T-helper 2 cell treated with Interferon-gamma antibody and Interleukin-4, amounts not matched to agents 5 μg/mL and 100 μg/mL, for 36 hours (primary cell): ENCODE measurements around the gene DMP1.
"Not testable (repeated sequence)": the region's sequence is repeated elsewhere in the genome, so short reads cannot be mapped to it uniquely, and the experiment has no call there.

Source experiments
- DNase-seq: peaks from one replicate; pipeline ENCODE4 v3.0.0; 2021; ENCODE audit warnings: low spot score
- H3K27ac Mint-ChIP-seq: one replicate; pipeline ENCODE4 v1.8.0; 2021; ENCODE audit warnings: mild to moderate bottlenecking, mixed read lengths
- H3K27me3 Mint-ChIP-seq: one replicate; pipeline ENCODE4 v1.8.0; 2021; ENCODE audit warnings: low read depth, mixed read lengths
- H3K36me3 Mint-ChIP-seq: one replicate; pipeline ENCODE4 v1.8.0; 2021; ENCODE audit warnings: low read depth, mixed read lengths
- H3K4me1 Mint-ChIP-seq: one replicate; pipeline ENCODE4 v1.8.0; 2021; ENCODE audit warnings: low read depth, mixed read lengths
- H3K4me3 Mint-ChIP-seq: one replicate; pipeline ENCODE4 v1.8.0; 2022; ENCODE audit warnings: mild to moderate bottlenecking, moderate library complexity, mixed read lengths
- H3K9me3 Mint-ChIP-seq: one replicate; pipeline ENCODE4 v1.8.0; 2021; ENCODE audit warnings: mixed read lengths

The DMP1 gene

DNA sequence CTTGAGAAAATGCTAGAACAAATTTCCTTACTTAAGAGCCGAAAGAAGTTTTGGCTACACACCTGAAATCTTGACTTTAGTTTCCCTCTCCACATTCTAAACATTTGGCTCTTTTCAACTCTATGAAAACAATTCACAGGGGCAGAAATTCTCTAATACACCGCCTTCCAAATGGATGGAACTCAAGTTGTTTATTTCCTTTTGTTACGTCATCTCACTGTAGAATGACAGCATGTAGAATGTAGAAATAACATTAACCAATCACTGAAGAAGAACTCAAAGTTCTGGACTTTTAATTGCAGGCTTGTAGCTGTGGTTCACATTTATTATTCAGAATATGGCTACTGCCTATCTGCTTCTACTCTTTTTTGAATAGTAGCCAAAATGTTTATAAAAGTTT is 1.9 kb downstream of the DMP1 start:
- H3K36me3 Mint-ChIP-seq = no peaks in the 10 kb centered on the region
- H3K9me3 Mint-ChIP-seq = no peaks in the 10 kb centered on the region
- no peak overlapping the region for H3K27ac Mint-ChIP-seq
- peaks cover 7% of the 10 kb centered on the region for H3K27me3 Mint-ChIP-seq
- no peak for DNase-seq
- no peaks in the 10 kb centered on the region for H3K4me1 Mint-ChIP-seq
- no peak overlapping the region for H3K4me3 Mint-ChIP-seq

DNA sequence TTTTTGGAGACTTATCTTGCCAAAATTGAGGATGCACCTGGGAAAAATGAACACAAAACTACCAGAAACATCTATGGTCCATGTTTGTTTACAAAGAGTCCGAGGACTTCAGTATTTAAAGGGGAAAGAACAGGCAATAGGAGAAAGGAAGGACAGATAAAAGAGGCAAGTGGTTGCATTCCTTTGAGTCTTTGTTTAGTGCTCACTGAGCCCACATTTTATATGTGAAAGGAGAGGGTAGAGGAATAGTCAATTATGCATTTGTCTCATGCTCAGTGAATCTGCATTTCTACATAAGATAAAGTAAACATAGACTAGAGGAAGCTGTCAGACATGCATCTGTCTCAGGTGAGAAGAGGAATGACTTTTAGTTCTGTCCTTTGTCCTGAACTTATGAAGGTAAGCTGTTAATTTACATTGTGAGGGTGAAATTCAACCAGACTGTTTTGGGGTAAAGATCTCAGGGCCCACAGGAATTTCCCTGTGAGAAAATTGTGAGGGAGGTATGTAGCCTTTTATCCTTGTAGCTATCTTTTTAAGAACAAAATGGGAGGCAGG is 4.5 kb downstream of the DMP1 start:
- H3K27ac Mint-ChIP-seq = no peak overlapping the region
- no peaks in the 10 kb centered on the region for H3K4me1 Mint-ChIP-seq

GRCh38 chr4:87657525-87657924 is 7.4 kb downstream of the DMP1 start:
- no peak overlapping the region for H3K27ac Mint-ChIP-seq
- no peaks in the 10 kb centered on the region for H3K9me3 Mint-ChIP-seq
- no peaks in the 10 kb centered on the region for H3K36me3 Mint-ChIP-seq
- H3K4me1 Mint-ChIP-seq = no peaks in the 10 kb centered on the region
- H3K4me3 Mint-ChIP-seq = no peak overlapping the region
- H3K27me3 Mint-ChIP-seq = peaks cover 4% of the 10 kb centered on the region
- DNase-seq = no peak

More for the DNA sequence above, 4.5 kb downstream of the DMP1 start:
- Mint-ChIP-seq H3K4me3 (no peak overlapping the region), H3K27me3 (peaks cover 8% of the 10 kb centered on the region), H3K9me3 (no peaks in the 10 kb centered on the region), H3K36me3 (no peaks in the 10 kb centered on the region)
- DNase-seq = no peak

- Mint-ChIP-seq H3K4me3 (no peak overlapping the region), H3K4me1 (no peaks in the 10 kb centered on the region), H3K36me3 (no peaks in the 10 kb centered on the region), H3K9me3 (no peaks in the 10 kb centered on the region), H3K27ac (no peak overlapping the region), H3K27me3 (peaks cover 4% of the 10 kb centered on the region)
- no peak for DNase-seq
These were observed 9.3 kb downstream of the DMP1 start for GRCh38 chr4:87659247-87659931.

DNA sequence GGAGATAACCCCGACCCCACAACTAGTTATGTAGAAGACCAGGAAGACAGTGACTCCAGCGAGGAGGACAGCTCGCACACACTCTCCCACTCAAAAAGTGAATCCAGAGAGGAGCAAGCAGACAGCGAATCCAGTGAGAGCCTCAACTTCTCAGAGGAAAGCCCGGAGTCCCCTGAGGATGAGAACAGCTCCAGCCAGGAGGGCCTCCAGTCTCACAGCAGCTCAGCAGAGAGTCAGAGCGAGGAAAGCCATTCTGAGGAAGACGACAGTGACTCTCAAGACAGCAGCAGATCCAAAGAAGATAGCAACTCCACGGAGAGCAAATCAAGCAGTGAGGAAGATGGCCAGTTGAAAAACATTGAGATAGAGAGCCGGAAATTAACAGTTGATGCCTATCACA is 12.8 kb downstream of the DMP1 start:
- Mint-ChIP-seq H3K4me1 (no peaks in the 10 kb centered on the region), H3K27me3 (peaks cover 2% of the 10 kb centered on the region), H3K36me3 (no peaks in the 10 kb centered on the region), H3K9me3 (no peaks in the 10 kb centered on the region), H3K27ac (no peak overlapping the region), H3K4me3 (no peak overlapping the region)
- DNase-seq = no peak

- Mint-ChIP-seq H3K36me3 (no peaks in the 10 kb centered on the region), H3K27ac (no peak overlapping the region), H3K4me3 (no peak overlapping the region), H3K9me3 (peaks cover 14% of the 10 kb centered on the region), H3K27me3 (peaks cover 7% of the 10 kb centered on the region), H3K4me1 (no peaks in the 10 kb centered on the region)
- no peak for DNase-seq
These were observed 19.3 kb downstream of the DMP1 start for GRCh38 chr4:87669373-87669772.

GRCh38 chr4:87677731-87678130 is 27.7 kb downstream of the DMP1 start:
- Mint-ChIP-seq H3K9me3 (peaks cover 11% of the 10 kb centered on the region), H3K36me3 (no peaks in the 10 kb centered on the region), H3K4me1 (no peaks in the 10 kb centered on the region), H3K27ac (no peak overlapping the region), H3K4me3 (no peak overlapping the region), H3K27me3 (peaks cover 2% of the 10 kb centered on the region)
- DNase-seq = no peak

- H3K4me1 Mint-ChIP-seq = no peaks in the 10 kb centered on the region
- no peak for DNase-seq
- H3K4me3 Mint-ChIP-seq = no peak overlapping the region
- H3K9me3 Mint-ChIP-seq = peaks cover 5% of the 10 kb centered on the region
- H3K27me3 Mint-ChIP-seq = peaks cover 2% of the 10 kb centered on the region
- no peak overlapping the region for H3K27ac Mint-ChIP-seq
- H3K36me3 Mint-ChIP-seq = no peaks in the 10 kb centered on the region
These were observed 29.5 kb downstream of the DMP1 start for GRCh38 chr4:87679449-87680169.

- H3K4me3 Mint-ChIP-seq = no peak overlapping the region
These were observed 30.2 kb downstream of the DMP1 start for GRCh38 chr4:87680271-87680670.

GRCh38 chr4:87688316-87688715 is 38.2 kb downstream of the DMP1 start:
- Mint-ChIP-seq H3K4me1 (no peaks in the 10 kb centered on the region), H3K9me3 (peaks cover 13% of the 10 kb centered on the region), H3K27me3 (no peaks in the 10 kb centered on the region), H3K36me3 (no peaks in the 10 kb centered on the region), H3K27ac (no peak overlapping the region), H3K4me3 (no peak overlapping the region)
- no peak for DNase-seq

More at GRCh38 chr4:87680271-87680670, 30.2 kb downstream of the DMP1 start:
- Mint-ChIP-seq H3K36me3 (no peaks in the 10 kb centered on the region), H3K27me3 (peaks cover 2% of the 10 kb centered on the region), H3K9me3 (no peaks in the 10 kb centered on the region), H3K27ac (no peak overlapping the region), H3K4me1 (no peaks in the 10 kb centered on the region)
- no peak for DNase-seq

DNA sequence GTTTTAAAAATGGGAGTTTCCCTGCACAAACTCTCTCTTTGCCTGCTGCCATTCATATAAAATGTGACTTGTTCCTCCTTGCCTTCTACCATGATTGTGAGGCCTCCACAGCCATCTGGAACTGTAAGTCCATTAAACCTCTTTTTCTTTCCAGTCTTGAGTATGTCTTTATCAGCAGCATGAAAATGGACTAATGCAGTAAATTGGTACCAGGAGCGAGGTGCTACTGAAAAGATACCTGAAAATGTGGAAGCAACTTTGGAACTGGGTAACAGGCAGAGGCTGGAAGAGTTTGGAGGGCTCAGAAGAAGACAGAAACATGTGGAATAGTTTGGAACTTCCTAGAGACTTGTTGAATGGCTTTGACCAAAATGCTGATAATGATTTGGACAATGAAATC is 40.9 kb downstream of the DMP1 start:
- not testable (repeated sequence) for H3K4me1 Mint-ChIP-seq, H3K4me3 Mint-ChIP-seq, DNase-seq, H3K36me3 Mint-ChIP-seq, H3K27ac Mint-ChIP-seq, H3K27me3 Mint-ChIP-seq
- peaks cover 18% of the 10 kb centered on the region for H3K9me3 Mint-ChIP-seq

- not testable (repeated sequence) for H3K36me3 Mint-ChIP-seq, H3K4me1 Mint-ChIP-seq, H3K27me3 Mint-ChIP-seq, H3K27ac Mint-ChIP-seq, H3K4me3 Mint-ChIP-seq, DNase-seq
- H3K9me3 Mint-ChIP-seq = peaks cover 18% of the 10 kb centered on the region
These were observed 42.0 kb downstream of the DMP1 start for GRCh38 chr4:87692060-87692459.

GRCh38 chr4:87697272-87697671 is 47.2 kb downstream of the DMP1 start:
- DNase-seq = no peak
- Mint-ChIP-seq H3K27ac (no peak overlapping the region), H3K4me3 (no peak overlapping the region), H3K9me3 (peaks cover 9% of the 10 kb centered on the region), H3K27me3 (no peaks in the 10 kb centered on the region), H3K36me3 (no peaks in the 10 kb centered on the region), H3K4me1 (no peaks in the 10 kb centered on the region)

- no peak for DNase-seq
- H3K27me3 Mint-ChIP-seq = no peaks in the 10 kb centered on the region
- peaks cover 9% of the 10 kb centered on the region for H3K9me3 Mint-ChIP-seq
- no peak overlapping the region for H3K27ac Mint-ChIP-seq
- no peak overlapping the region for H3K4me3 Mint-ChIP-seq
- H3K36me3 Mint-ChIP-seq = no peaks in the 10 kb centered on the region
- no peaks in the 10 kb centered on the region for H3K4me1 Mint-ChIP-seq
These were observed 47.9 kb downstream of the DMP1 start for GRCh38 chr4:87697945-87698344.
